GM18511 (cell line): ENCODE measurements around the gene TMEM178B.
"Not testable (repeated sequence)": the region's sequence is repeated elsewhere in the genome, so short reads cannot be mapped to it uniquely, and the experiment has no call there.

Experiments
- ATAC-seq: cut with Tn5 transposase; IDR thresholded peaks from one replicate; pipeline ENCODE4 v1.9.1; 2021; ENCODE audit warnings: mild to moderate bottlenecking, moderate library complexity; ENCODE audit not compliant: unreplicated experiment

Gene TMEM178B

DNA sequence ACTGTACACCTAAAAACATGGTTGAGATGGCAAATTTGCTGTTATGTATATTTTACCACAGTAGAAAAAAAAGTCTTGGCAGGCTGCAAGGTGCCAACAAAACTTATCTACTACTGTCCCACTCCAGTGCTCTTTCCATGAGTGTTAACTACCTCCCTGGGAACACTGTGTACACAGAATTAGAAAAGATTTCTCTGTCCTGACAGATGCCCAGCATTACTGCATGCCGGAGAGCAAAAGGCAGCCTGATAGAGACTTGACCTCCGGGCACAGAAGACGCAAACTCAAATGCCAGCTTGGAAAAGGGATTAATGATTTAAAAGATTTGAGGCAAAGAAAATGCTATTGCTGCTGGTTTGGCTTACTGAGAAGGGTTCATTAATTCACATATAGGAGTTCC is 228.8 kb downstream of the TMEM178B start:
- no peak for ATAC-seq

DNA sequence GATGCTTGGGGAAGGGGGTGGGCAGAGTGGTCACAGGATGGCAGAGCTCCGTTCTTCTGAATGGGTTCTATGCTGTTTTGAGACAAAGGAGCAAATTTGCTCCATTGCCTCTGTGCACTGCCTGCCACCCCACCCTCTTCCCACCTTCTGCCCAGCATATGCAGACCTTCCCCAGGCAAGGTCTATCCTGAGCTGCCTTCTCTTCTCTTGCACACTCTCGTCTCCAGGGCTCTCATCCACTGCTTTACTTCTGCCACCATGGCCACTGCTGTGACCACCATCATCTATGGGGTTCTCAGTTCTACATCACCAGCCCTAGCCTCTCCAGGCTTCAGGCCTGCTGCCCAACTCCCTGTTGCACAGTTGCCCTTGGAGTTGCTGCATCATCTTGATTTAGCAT is 230.4 kb downstream of the TMEM178B start:
- ATAC-seq: no peak

DNA sequence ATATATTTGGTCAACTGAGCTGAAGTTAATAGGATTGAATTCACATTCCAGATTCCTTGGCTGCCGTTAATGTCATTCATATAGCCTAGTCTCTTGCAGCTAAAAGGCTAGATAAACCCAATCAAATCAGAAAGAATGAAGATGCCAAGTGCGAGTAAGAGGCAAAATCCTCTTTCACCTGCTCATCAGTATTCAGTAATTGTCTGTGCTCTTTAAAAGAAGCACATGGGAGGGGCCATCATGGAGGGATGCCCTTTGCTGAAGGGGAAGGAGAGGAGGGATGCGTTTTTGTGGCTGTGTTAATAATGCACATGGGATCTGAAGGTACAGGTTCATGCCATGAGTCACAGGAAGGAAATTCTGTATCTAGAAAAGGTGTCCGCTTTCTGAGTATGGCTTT is 232.2 kb downstream of the TMEM178B start:
- ATAC-seq: no peak

DNA sequence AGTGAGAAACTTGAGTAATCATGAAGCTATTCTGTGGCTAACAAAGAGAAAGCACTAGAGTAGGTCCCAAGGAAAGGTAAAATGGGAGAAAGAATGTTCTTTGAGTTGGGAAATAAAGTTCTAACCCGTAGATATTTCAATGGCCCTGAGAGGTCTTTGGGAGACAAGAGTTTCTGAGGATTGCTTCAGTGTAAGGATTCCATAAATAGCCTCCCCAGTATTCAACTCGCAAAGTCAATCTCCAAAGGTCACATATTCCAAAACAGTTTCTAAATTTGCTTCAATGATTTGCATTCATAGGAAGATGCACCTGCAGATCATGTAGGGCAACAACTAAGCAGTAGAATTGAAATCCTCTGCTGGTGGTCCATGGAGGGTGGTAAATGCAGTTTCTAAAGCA is 238.5 kb downstream of the TMEM178B start:
- ATAC-seq: no peak

DNA sequence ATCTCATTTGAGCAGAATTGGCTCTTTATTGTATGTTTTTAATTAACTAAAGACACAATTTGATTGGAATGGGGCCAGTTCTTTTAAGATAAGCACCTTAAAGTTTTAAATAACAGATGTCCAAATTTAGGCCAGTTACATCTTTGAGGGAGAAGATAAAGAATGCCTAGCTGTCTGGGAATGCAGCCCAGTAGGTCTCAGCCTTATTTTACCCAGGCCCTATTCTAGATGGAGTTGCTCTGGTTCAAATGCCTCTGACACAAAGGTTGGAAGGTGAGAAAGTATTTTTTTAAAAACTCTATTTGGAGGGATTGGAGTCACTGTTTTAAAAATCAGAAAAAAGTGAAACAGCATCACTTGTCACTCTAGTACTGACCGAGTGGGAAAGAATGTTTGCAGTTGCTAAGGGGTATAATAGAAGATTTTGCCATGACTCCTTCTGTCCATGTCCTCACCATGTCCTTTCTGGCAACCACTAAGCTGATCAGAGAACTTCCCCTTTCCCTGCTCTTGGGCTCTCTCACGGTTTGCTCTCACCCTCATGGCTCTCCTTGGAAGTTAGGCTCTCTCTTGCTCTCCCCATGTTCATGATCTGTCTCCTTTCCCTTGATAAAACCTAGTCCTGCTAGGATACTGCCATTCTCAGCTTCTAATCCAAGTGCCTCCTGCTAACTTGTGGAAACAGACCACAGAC is 239.1 kb downstream of the TMEM178B start:
- no peak for ATAC-seq

DNA sequence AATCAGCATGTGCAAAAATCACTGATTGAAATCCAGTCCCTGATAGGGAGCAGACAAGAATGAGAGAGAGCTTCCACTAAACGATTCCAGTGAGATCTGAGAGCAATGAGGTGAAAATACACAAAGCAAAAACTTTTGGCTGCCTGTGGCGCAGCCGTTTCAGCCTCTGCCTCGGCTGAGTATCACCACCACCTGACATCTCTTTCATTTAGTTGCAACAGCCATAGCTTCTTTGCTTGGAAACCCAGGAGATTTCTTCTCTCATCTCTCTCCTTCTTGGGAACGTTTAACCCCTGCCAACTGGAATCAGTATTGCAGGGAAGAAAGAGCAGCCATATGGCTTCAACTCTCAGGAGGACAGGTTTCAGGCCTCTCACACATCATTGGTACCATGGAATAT is 240.0 kb downstream of the TMEM178B start:
- ATAC-seq: no peak

DNA sequence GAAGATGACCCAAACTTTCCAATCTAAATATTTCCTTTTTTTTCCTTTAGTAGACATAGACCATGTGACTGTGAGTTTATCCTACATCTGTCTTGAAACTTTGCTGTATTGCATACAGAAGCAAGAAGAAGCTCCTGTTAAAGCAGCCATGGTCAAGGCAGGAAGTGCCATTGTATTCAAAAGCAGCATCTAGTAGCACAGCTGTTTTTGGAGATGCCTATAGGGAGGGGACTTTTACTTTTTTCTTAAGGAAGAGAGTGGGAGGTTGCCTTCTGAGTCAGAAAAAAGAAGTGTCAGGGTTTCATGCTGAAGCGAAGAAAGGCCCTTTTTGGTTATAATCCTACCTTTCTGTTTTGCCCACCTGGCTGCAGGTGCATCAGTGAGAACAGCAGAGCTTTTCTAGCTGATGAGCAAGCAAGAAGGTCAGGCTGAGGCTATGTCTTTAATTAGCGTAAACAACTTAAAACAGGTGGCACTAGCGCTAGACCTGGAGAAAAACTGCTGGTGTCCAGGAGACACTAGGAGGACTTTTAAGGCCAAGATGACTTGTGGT is 243.2 kb downstream of the TMEM178B start:
- no peak for ATAC-seq

DNA sequence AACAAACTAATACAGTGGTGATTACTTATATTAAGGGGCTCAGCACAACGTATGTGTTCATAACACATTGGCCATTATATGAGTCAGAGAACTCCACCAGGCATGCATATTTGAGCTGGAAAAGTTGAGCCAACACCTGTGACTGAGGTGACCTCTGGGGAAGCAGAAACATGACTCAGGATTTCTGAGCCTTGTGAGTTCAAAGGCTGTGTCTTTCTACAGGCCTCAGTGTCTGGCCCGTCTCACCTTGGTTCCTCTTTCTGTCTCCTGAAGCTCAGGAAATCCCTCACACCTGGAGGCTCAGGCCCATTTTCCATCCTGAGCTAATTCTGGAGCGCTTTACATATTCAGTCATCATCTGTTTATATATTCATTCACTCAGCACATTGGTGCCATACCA is 246.4 kb downstream of the TMEM178B start:
- no peak for ATAC-seq

DNA sequence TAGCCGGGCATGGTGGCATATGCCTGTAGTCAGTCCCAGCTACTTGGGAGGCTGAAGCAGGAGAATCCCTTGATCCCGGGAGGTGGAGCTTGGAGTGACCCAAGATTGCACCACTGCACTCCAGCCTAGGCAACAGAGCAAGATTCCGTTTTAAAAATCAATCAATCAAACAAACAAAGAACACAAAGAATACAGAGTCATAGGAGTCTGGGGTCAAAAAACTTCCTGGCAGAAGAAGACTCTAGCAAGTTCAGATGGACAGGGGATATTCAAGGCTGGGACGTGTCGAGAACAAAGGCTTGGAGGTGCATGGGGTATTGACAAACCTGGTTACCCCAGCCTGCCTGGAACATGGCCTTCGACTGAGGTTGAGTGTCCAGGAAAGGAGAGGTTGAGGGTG is 248.5 kb downstream of the TMEM178B start:
- no peak for ATAC-seq

DNA sequence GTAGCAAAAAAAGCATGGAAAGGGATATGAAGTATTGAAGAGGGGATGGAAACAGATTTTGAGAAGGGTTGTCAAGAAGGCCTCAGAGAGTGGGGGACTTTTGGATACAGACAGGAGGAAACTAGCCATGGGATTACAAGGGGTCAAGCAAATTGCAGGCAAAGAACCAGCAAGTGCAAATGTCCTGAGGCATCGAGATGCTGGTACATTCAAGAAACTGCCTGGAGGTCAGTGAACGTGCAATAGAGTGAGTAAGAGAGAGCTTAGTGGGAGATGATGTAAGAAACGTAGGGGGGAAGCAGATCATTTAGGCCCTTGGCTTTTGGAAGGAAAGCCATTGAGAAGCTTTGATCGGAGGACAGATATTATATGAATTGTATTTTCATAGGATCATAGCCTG is 250.0 kb downstream of the TMEM178B start:
- ATAC-seq: no peak

DNA sequence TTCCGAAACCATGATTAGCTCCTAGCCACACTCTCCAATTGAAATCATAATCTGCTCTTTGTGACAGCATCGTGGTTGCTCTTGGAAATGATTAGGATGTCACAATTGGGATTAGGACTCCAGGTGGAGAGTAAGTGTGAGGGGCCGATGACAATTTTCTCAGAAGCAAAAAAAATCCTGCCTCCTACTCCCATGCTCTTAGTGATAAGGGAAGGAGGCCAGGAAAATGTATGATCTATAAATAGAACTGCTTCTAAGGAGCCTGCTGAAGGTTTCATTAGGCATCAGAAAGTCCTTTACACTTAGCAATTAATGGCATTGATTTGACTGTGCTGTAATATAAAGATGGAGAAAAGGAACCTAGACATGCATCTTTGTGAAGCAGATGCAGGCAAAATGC is 251.0 kb downstream of the TMEM178B start:
- ATAC-seq: no peak

DNA sequence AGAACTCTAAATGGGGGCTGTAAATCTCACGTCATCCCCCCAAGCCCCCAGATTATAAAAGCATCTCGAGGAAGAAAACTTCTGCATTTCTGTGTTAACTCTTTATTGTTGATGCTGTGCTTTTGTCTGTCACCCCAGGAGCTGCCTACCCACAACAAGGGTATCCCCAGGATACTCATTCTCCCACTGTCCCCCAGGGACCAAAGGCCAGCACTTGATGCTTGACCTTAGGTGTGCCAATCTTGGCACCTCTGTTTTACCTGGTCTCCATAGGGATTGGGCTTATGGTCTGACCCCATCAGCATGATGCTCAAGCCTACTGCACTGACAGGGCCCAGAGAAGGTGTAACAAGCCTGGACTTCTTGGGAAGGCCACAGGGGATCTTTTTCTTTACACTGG is 251.4 kb downstream of the TMEM178B start:
- no peak for ATAC-seq

DNA sequence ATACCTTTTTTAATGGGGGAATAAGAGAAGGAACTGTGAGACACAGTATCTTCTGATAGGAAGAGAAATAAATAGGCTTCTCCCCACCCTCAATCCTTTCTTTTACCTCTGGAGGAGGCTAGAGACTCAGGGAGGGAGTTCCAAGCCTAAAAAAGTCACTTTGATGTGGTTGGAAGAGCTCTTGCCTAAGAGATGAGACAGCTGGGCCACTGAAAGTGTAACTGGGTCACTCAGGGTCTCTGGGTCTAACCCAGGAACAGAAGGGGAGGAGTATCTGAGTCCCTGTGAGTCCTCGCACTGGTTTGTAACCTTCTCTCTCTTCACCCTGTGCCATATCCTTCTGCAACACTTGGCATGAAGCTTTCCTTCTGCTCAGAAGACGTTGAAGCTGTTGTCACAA is 254.4 kb downstream of the TMEM178B start:
- no peak for ATAC-seq

DNA sequence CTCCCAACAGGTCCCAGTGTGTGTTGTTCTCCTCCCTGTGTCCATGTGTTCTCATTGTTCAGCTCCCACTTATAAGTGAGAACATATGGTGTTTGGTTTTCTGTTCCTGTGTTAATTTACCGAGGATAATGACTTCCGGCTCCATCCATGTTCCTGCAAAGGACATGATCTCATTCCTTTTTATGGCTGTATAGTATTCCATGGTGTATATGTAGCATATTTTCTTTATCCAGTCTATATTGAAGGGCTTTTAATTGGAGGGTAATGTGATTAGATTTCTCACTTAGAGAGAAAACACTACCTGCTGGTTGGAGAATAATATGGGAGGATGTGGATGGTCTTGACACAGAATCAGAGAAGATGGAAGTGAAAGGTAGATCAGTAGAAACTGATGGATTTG is 256.4 kb downstream of the TMEM178B start:
- not testable (repeated sequence) for ATAC-seq

DNA sequence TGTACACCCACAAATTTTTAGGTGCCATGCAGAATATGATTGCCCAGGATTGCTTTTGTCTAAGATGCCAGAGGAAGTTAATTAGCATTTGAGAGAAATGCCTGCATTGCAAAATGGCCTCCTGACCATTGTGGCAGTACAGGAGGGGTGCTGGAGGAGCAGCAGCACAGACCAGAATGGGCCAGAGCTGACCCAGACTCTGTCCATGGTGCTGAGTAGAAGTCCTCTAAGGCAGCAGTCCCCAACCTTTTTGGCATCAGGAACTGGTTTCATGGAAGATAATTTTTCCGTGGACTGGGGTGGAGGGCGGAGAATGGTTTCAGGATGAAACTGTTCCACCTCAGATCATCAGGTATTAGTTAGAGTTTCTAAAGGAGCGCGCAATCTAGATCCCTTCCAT is 259.6 kb downstream of the TMEM178B start:
- ATAC-seq: no peak

DNA sequence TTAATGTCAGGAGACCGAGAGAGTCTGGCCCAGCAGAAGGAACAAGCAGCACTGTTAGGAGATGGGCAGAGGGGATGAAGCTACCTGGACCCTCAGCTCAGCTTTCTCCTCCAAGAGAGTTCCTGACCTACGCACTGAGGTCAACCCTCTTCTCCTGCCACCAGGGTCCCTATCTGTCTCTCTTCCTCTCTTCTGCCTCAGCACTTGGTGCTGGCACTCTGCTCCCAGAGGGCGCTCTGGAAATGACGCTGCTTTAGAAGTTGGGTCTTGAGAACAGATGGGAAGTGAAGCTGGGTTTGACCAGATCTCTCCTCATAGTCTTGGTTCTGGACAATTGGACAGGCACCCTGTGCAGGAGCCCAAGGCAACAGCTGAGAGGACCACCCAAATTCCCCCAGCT is 261.3 kb downstream of the TMEM178B start:
- no peak for ATAC-seq

DNA sequence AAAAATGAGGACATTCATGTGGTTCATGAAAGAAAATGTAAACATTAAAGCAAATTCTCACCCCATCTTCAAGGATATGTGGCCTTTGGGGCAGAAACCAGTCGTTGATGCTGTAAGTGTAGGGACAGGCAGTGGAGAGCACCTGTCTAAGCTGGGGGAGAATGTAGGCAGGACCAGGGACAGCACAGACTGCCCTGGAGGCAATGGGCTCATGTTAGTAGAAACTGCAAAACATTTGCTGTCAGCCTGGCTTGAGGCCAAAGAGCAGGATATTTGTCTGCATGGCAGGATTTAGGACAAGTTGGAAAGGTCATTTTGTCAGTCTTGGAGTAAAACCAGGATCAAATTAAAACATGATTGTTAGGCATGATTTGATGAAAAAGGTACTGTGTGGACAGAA is 265.7 kb downstream of the TMEM178B start:
- ATAC-seq: no peak

DNA sequence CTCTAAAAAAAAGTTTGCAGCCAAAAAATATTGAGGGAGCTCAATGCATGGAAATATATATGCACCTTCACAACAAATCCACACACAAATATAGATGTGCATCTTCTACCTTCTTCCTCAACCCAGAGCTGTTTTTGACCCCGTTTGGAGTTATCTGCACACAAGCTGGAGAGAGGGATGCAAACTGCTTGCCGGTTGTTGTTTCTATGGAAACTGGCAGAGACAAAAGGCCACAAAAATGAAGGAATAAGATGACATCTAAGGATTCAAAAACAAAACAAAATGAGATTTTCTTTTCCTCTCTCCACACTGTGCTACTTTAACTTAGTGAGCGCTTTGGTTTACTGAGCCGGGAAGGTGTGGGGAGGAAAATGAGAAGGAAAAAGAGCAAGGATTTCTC is 267.1 kb downstream of the TMEM178B start:
- no peak for ATAC-seq

DNA sequence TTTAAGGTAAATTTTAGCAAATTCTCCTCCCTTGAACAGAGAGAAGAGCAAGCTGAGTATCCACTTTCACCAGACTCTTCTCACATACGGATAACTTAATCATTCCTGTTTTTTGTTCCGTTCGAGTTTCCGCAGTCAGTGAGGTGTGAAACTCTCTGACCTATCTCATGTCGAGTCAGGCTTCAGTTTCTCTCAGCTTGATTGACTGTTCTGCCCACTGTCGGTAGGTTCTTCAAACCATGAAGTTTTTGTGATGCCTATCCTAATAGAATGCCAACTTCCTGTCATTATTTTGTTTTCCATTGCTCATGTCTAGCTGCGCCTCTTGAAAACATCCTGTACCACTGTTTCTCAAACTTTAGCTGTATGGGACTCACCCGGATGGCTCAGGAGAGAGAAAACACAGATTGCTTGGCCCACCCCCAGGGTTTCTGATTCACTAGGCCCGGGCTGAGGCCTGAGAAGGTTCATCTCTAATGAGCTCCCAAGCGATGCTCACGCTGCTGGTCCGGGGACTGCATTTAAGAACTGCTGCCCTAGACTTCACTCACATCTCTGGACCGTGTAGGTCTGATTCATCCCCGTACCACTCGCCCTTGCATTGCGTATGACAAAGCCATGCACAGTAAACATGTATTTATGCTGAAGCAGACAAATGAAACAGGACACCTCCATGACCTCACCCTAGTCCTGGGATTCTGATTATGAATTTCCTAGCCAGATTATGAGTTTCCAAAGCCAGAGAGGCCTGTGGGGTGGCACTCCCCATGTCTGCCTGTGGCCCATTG is 269.0 kb downstream of the TMEM178B start:
- ATAC-seq: no peak

DNA sequence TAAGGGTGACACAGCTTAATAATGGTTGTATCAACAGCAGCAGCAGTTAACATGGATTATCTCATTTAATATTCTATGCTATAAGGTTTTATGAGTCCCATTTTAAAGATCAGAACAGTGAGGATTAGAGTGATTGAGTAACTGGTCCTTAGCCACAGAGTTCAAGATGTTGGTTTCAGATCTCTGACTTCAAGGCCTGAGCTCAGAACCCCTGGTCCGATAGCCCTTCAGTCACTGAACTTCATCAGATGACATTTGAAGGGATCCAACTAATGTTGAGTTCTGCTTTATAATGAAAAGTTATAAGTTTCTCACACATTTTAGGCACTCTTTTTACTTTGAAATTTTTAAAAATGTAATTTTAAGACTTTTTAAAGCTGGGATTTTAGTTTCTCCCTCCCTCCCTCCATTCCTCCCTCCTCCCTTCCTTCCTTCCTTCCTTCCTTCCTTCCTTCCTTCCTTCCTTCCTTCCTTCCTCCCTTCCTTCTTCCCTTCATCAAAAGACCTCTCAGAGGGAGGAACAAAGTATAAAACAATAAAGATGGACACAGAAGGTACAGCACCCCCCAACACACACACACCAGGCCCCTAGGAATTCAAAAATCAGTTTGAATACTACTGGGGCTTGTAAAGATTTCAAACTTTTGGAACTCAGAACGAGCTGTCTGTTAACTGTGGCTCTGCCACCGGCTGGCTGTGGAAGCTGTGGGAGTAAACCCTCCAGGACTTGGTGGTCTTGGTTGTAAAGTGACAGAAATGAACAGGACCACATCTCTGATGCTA is 270.5 kb downstream of the TMEM178B start:
- ATAC-seq: no peak

DNA sequence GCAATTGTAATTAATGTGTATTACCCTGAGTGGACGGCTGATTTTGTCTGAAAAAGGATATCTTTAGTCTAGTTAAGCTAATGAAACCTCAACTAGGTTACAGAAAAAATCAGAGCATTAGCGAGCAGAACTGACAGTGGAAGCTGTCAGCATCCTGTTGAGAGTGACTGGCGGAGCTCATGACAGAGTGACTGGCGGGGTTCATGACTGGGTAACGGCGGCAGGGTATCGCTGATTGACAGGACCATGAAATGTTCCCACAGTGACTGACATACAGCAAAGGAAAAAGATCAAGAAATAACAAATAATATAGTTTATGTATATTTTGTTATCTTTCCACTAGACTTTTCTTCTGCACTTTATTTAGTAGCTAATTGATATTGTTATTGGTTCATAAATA is 274.9 kb downstream of the TMEM178B start:
- no peak for ATAC-seq

DNA sequence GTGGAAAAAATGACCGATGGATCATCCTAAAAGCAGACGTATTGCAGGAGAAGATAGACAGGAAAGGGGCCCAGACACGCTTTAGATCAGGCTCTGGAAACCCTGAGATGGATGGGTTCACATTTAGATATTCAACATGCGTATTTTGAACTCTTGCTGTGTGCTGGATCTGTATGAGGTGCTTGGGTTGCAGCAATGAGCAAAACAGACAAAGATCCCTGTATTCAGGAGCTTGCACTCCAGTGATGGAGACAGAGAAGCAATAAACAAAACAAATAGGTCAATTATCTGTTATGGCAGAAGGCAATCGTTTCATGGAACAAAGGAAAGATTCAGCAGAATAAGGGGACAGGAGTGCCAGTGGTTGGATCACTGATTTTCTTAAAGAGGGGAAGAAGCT is 275.5 kb downstream of the TMEM178B start:
- no peak for ATAC-seq
